HL-60 (cell line): ENCODE results near the gene TTC1.

ENCODE experiments used
- DNase-seq, 2 experiments: peaks; one replicate each; pipeline ENCODE4 v3.0.0-alpha.2; 2010 to 2020; ENCODE audit warnings: low read depth in 1 of 2, low spot score in 1 of 2
- H3K27ac ChIP-seq: fragments of 250-450 bp; sonication (Bioruptor Pico); replicated peaks from 2 replicates; pipeline ENCODE4 v1.5.1; 2020; ENCODE audit warnings: mild to moderate bottlenecking, moderate library complexity
- H3K27me3 ChIP-seq: fragments of 250-450 bp; sonication (Bioruptor Pico); 2 replicates; pipeline ENCODE4 v1.5.1; 2021; ENCODE audit warnings: mild to moderate bottlenecking, moderate library complexity; ENCODE audit not compliant: insufficient read depth, poor library complexity, severe bottlenecking
- H3K4me3 ChIP-seq: replicated peaks from 2 replicates; pipeline ENCODE4 v1.5.1; 2011; ENCODE audit warnings: mild to moderate bottlenecking, control low read depth, low read length; ENCODE audit not compliant: insufficient read depth
- CTCF ChIP-seq: IDR thresholded peaks from one replicate; pipeline ENCODE4 v1.5.1; 2011; ENCODE audit warnings: low read length, control low read depth, inconsistent platforms; ENCODE audit not compliant: insufficient read depth
- GABPA ChIP-seq: IDR thresholded peaks from 2 replicates; pipeline ENCODE4 v1.6.1; 2012; ENCODE audit warnings: low read depth
- POLR2AphosphoS5 ChIP-seq: IDR thresholded peaks from 2 replicates; pipeline ENCODE4 v1.6.1; 2012; ENCODE audit warnings: low read depth
- REST ChIP-seq: IDR thresholded peaks from 2 replicates; pipeline ENCODE4 v1.6.1; 2012; ENCODE audit warnings: low read depth; ENCODE audit not compliant: insufficient replicate concordance
- SPI1 ChIP-seq: IDR thresholded peaks from 2 replicates; pipeline ENCODE4 v1.6.1; 2012; ENCODE audit warnings: low read depth, mild to moderate bottlenecking, borderline replicate concordance

TTC1 gene

DNA sequence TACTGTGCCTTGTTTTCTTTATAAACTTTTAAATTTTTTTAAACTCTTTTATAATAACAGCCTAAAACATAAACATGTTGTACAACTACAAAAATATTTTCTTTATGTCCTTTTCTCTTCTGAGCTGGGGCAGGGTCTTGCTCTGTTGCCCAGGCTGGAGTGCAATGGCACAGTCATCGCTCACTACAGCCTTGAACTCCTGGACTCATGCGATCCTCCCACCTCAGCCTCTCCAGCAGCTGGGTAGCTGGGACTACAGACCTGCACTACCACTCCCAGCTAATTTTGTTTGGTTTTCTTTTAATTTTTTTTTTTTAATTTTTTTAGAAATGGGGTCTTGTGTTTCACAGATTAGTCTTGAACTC is 31.5 kb downstream of the TTC1 start:
- Histone ChIP-seq H3K4me3 (no peak overlapping the region), H3K27ac (no peak overlapping the region), H3K27me3 (no peaks in the 10 kb centered on the region)
- no peak for DNase-seq
- TF ChIP-seq POLR2AphosphoS5 (no peak), REST (no peak), SPI1 (no peak), CTCF (no peak), GABPA (no peak)

- Histone ChIP-seq H3K4me3 (no peak overlapping the region), H3K27ac (no peak overlapping the region), H3K27me3 (no peaks in the 10 kb centered on the region)
- TF ChIP-seq GABPA = no peak
- no peak for TF ChIP-seq POLR2AphosphoS5
- no peak for TF ChIP-seq SPI1
- no peak for TF ChIP-seq CTCF
- TF ChIP-seq REST = no peak
- no peak for DNase-seq
Observed at GRCh38 chr5:160042671-160043070, 33.7 kb downstream of the TTC1 start.

DNA sequence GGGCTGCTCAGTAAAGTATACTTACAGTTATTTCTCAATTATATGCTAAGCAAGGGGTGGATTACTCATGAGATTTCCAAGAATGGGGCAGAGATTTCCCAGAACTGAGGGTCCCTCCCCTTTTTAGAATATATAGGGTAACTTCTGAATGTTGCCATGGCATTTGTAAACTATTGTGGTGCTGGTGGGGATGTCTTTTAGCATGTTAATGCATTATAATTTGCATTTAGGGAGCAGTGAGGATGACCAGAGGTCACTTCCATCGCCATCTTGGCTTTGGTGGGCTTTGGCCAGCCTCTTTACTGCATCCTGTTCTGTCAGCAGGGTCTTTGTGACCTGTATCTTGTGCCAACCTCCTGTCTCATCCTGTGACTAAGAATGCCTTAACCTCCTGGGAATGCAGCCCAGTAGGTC is 35.5 kb downstream of the TTC1 start:
- Histone ChIP-seq H3K27me3 (no peaks in the 10 kb centered on the region), H3K27ac (no peak overlapping the region), H3K4me3 (no peak overlapping the region)
- TF ChIP-seq REST = no peak
- no peak for TF ChIP-seq GABPA
- TF ChIP-seq SPI1 = no peak
- no peak for TF ChIP-seq POLR2AphosphoS5
- no peak for TF ChIP-seq CTCF
- no peak for DNase-seq
